ENCODE results near the gene CNNM4.

Gene CNNM4

DNA sequence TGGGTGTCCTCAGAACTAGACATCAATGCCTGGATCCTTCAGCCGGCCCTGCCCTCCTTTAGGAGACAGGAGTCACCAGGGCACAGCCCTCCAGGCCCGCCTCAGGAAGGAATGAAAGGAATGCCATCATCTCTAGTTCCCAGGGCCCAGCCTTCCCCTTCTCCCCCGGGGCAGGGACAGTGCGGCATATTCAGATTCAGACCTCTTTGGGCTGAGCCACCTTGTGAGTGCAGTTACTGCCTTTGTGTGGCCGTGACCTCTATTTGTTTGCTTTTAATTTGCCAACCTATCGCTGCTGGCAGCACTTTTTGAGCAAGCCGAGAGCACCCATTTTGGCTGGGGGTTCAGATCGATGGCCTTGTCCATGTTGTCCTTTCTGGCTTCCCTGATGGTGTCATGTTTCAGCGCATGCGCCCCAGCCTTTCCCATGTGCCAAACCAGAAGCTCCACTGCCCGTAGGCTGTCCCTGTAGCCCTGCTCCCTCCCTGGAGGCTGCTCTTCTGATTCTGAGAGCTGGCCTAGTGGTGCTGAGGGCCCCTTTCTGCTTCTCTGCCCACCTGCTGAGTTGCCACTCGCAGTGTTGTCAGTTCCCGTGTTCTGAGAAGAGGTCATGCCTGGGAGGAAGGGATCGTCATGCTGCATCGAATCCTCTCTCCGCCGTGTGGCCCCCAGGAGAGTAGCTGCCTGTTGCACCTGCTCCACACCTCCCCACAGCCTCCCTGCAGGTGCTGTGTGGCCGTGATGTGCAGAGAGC, 72.2 kb downstream of the CNNM4 start:
- H3K4me3 ChIP-seq (ENCODE audit: low read depth, low read length): no peak overlapping the region
- no peak for TF ChIP-seq CTCF (IDR thresholded peaks at IDR 0.05; ENCODE audit: borderline replicate concordance, insufficient read depth, low read depth, low read length)

DNA sequence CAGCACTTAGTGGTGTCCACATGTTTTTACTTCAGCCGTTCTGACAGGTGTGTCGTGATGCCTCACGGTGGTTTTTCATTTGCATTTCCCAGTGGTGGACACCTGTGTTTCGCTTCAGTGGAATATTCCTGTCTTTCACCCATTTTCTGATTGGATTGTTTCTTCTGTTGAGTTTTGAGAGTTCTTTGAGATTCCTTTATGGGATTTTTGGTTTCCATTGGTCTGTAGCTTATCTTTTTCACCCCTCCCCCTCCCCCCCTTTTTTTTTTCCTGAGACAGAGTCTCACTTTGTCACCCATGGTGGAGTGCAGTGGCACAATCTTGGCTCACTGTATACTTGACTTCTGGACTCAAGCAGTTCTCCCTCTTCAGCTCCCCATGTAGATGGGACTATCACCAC, 75.1 kb downstream of the CNNM4 start:
- TF ChIP-seq CTCF (IDR thresholded peaks at IDR 0.05; ENCODE audit: borderline replicate concordance, insufficient read depth, low read depth, low read length): no peak
- H3K4me3 ChIP-seq (ENCODE audit: low read depth, low read length): no peak overlapping the region

DNA sequence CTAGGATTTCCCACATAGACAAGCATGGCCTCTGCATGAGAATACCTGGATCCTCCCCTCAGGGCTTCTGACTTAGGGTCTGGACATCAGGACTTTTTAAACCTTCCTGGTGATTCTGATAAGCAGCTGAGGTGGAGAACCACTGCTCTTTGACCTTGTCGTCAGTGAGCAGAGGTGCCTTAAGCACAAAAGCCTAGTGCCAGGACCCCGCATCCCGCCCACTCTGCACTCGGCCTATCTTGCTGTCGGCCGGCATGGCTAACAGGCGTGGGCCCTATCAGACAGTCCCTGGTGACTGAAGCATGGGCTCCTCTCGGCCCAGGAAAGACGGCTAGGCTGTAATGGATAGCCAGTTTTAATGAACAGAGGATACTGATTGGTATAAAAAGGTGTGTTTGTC, 76.9 kb downstream of the CNNM4 start:
- no peak overlapping the region for H3K4me3 ChIP-seq (ENCODE audit: low read depth, low read length)
- no peak for TF ChIP-seq CTCF (IDR thresholded peaks at IDR 0.05; ENCODE audit: borderline replicate concordance, insufficient read depth, low read depth, low read length)

DNA sequence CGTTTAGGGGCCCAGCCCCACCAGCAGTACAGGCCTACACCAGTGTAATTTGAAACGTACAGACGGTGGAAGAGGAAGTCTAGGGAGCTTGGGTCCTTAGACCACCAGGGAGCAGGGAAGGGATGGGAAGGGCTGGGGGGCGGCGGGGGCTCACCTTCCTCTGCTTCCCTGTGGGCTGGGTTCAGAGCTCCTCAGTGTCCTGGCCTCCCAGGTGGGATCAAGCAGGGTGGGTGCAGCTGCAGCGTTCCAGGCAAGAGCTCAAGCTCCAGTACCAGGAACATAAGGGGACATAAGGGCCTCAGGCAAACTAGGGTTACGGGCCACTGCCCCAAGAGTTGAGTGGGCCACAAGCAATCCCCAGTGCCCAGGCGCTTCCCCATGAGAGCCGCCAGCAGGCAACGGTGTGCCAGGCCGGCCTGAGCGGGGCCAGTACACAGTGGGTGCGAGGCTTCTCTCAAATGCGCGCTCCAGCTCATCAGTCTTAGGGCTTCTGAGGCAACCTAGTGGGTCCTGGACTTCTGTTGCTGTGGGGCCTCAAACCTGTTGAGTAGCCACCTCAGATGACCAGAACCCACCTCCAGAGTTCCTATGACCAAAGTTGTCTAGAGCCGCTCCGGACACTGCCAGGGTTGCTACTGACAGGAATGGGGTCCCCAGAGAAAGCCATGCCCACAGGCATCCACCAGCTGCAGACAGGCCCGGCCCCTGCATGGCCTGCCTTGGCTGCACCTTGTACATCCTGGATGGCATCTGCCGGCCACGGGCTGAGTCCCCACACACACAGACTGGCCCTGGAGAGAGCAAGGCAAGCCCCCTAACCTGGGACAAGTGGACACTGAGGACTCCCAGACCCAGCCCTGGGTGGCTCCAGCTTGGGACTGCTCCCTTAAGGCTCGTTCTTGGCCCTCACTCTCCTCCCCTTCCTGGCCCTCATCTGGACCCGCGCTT, 77.9 kb downstream of the CNNM4 start:
- H3K4me3 ChIP-seq (ENCODE audit: low read depth, low read length): no peak overlapping the region
- no peak for TF ChIP-seq CTCF (IDR thresholded peaks at IDR 0.05; ENCODE audit: borderline replicate concordance, insufficient read depth, low read depth, low read length)

GRCh38 chr2:96839293-96839874, 78.7 kb downstream of the CNNM4 start:
- no peak for TF ChIP-seq CTCF (IDR thresholded peaks at IDR 0.05; ENCODE audit: borderline replicate concordance, insufficient read depth, low read depth, low read length)
- H3K4me3 ChIP-seq (ENCODE audit: low read depth, low read length): peak overlapping the region; percentile 8

DNA sequence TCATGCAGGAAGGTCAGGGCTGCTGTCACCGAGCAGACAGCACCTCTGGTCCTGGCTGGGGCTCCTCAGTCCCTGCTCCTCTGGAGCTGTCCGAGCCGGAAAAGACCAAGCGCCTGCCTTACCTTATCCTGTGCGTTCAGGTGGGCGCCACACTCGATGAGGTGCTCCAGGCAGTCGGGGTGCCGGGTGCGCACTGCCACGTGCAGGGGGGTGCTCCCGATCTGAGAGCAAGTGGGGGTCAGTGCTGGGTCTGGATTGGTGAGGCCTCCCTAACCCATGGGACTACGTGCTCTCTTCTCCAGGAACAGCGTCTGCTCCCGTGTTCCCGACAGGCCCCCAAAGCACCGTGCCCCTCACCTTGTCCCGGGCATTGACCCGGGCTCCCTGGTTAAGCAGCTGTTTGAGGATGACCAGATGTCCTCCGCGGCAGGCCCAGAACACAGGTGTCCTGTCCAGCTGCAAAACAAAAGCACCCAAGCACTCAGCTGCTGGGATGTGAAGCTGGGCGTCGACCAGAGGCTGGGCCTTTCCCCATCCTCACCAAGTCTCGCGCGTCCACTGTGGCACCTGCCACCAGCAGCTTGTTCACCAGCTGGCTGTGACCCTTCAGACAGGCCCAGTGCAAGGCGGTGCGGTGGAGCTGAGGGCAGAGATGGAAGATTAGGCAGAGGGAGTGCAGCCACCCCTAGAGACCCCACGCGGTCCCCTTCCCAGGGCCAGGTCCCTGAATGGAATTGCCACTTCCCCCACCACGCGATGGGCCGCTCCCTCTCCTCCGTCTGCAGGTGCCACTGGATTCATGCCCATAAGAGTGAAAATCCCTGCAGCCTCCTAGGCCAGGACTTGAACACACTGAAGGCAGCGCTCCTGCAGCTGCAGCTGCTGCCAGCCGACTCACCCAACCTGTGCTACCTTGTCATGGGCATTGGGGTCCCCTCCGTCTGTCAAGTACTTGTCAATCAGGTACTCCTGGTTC, 79.5 kb downstream of the CNNM4 start:
- no peak overlapping the region for H3K4me3 ChIP-seq (ENCODE audit: low read depth, low read length)
- no peak for TF ChIP-seq CTCF (IDR thresholded peaks at IDR 0.05; ENCODE audit: borderline replicate concordance, insufficient read depth, low read depth, low read length)
